NCI-H1105 treated with DMSO at 0.1 percent for 48 hours (cell line): ENCODE data around the gene PRR5.
A peak's percentile ranks its signal among the peaks of the same experiment; 100 is the strongest.
"Not testable (repeated sequence)": the region's sequence is repeated elsewhere in the genome, so short reads cannot be mapped to it uniquely, and the experiment has no call there.

Experiments
- DNase-seq: peaks from one replicate; lab custom pipeline; 2025; lab: John Stamatoyannopoulos, UW

PRR5 gene

DNA sequence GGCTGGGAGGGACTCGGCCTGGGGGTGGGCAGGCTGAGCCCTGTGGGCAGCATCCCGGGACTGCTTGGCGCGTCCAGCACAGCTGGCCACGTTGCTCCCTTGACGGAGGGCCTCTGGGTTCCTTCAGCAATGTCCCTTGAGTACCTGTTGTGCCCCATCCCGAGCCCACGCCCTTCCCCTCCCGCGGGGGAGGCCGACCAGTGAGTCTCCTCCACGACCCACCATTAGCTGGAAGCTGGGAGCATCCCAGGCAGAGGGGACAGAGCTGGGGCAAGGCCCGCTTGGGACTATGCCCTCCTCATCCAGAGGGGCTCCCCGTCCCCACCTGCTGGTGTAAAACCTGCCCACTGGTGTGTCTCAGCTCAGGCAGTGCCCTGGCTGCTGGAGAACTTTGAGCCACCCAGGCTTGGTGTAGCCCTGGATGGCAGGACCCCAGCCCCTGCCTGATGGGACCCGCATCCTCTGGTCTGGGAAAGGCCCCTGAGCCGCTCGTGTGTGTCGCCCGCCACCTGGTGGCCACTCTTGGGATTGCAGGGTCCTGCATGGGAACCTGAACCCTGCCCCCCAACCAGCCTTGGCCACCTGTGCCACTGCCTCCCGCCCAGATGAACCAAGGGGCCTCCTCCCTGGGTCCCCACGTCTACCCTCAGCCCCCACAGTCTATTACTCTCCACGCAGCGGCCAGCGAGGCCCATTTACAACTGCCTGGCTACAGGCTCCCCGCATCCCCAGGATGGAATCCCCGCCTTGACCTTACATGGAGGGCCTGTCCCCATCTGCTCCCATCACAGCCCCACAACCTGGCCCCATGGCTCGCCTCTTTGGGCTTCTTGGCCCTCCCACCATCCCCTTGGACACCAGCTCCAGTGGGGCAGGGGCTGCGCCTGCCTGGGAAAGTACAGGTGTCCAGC lies 33.8 kb downstream of the PRR5 start:
- peak; percentile 39 for DNase-seq

DNA sequence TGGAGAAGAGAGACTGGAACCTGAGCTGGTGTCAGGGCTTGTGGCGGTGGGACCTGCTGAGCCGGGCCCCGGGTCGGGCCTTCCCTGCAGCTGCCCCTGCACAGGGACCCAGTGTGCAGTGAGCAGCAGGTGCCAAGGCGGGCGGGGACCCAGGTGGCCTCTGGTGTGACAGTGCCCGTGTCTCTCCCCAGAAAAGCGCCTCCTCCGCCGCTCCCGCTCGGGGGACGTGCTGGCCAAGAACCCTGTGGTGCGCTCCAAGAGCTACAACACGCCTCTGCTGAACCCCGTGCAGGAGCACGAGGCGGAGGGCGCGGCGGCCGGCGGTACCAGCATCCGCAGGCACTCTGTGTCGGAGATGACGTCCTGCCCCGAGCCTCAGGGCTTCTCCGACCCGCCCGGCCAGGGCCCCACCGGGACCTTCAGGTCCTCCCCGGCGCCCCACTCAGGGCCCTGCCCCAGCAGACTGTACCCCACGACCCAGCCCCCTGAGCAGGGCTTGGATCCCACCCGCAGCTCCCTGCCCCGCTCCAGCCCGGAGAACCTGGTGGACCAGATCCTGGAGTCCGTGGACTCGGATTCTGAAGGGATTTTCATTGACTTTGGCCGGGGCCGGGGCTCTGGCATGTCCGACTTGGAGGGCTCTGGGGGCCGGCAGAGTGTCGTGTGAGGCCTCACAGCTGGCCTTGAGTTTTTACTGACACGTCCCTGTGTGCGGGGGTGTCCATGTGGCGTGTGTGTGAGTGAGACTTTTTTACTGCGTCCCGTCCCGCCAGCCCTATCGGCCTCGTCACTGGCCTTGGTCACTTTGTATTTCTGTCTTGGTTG lies 34.8 kb downstream of the PRR5 start:
- no peak for DNase-seq

DNA sequence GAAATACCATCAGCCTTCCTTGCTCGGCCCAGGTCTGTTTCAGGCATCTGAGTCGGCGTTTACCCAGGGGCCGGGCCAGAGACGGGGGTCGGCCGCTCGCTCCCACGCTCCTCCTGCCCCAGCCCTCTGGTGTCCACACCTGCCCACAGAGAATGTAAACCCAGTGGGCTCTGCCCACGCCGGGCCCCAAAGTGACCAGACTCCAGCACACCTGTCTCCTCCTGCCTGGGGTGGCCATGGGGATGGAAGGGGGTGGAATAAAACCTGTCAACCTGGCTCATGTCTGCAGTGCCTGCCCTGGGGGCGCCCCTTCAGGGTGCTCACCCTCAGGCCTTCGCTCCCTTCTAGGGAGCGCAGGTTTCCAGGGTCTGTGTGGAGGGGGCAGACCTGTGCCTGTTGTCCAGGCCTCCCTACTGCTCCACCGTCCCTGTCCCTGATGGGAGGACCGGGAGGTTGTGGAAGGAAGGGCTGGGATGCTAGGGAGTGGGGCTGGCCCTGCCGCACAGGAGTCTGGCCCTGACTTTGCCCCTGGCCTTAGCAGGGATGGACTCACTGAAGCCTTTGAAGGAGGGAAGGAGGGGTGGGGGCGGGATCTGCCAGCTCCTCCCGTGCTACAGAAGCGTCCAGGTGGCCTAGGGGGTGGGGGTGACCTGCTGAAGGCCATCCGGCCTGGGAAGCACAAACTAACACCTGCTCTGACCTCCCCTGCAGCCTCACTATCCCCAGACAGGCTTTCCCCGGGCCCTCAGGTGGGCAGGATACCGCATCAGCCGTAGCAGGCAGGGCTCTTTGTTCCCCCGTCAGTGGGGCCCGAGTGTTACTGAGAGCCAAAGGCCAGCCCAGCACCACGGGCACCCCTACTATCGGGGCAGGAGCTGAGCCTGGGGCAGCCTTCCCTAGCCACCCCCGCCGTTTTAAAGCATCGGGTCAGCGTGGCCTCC lies 35.7 kb downstream of the PRR5 start:
- no peak for DNase-seq

DNA sequence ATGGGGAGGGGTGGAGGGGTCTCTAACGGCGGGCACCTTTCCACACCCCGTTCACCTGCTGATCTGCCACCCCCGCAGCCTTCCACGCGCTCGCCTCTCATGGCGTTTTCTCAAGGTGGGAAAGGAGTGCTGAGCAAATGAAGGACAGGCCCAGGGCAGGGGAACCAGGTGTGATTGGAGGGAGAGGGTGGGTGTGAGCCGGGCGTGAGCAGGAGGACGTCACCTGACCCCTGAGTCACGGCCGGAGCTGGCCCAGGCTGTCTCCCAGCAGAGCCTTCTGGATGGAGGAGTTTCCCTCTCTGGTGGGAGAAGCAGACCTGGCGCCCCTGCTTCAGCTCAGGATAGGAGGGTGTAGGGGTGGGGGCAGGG lies 36.3 kb downstream of the PRR5 start:
- DNase-seq = no peak

DNA sequence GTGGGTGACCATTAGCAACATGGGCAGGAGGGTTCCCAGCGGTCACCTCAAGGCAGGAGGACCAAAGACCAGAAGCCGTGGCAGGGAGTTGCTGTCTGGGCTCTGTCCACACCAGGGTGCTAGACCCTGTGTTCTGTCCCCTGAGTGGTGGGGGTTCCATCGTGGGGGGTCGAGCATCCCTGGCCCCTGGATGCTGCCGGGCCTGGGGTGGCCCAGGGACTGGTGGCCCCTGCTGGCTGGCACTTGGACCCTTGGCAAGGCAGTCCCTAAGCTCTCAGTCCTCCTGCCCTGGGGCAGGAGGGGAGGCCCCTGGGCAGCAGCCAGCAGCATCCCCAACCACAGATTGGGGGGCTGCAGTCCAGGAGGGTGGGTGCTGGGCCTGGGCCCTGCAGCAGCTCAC lies 37.0 kb downstream of the PRR5 start:
- no peak for DNase-seq

DNA sequence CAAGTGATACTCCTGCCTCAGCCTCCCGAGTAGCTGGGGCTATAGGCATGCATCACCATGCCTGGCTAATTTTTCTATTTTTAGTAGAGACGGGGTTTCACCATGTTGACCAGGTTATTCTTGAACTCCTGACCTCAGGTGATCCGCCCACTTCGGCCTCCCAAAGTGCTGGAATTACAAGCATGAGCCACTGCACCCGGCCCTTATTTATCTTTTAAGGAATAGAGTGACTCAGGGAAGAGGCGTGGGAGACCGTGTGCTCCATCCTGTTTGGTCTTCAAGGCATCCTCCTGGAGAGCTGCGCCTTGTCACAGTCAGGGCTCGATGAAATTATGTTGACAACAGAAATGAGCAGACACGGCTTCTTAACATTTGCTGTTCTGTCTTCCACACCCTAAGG lies 37.7 kb downstream of the PRR5 start:
- DNase-seq = not testable (repeated sequence)

DNA sequence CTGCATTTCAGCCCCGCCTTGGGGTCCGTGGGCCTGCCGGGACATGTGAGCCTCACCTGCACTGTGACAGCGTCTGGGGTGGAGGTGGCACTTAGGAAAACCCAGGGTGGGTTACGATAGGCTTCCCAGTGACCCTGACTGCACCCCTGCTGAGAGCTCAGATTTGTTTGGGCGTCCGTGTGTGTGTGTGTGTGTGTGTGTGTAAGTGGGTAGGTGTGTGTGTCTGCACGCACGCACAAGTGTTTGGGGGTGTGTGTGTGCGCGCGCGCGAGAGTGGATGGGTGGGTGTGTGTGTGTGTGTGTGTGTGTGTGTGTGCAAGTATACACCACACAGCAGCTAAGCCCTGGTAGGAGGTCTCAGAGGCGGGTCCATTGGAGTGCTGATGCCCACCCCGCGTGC lies 38.3 kb downstream of the PRR5 start:
- no peak for DNase-seq

DNA sequence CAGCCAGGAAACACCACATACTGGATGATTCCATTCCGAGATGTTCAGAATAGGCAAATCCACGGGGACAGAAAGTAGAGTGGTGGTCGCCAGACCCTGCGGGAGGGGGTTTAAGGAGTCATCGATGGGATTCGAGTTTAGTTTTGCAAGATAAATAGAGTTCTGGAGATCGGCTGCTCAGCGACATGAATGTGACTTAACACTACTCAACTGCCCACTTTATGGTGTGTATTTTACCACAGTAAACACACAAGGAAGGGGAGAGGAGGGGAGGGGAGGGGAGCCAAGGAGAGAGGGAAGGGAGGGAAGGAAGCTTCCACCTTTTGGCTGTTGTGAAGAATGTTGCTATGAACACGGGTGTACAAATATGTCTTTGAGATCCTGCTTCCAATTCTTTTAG lies 39.9 kb downstream of the PRR5 start:
- DNase-seq = no peak

DNA sequence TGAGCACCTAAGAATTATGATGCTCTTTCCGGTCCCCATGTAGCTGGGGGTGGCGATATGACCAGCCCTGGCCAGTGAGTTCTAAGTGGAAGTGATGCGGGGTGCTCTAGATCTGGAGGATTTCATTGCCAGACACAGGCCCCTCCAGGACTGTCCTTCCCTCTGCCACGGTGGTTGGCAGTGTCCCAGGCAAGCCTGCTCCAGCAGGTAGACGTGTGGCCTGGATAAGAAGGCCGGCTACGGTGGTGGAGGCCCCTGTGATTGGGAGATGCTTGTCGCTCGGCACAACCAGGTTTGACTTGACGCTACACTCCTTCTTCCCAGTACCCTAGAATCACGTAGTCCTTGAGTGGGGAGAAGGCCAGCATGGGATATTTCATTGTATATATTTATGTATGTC lies 41.2 kb downstream of the PRR5 start:
- no peak for DNase-seq

DNA sequence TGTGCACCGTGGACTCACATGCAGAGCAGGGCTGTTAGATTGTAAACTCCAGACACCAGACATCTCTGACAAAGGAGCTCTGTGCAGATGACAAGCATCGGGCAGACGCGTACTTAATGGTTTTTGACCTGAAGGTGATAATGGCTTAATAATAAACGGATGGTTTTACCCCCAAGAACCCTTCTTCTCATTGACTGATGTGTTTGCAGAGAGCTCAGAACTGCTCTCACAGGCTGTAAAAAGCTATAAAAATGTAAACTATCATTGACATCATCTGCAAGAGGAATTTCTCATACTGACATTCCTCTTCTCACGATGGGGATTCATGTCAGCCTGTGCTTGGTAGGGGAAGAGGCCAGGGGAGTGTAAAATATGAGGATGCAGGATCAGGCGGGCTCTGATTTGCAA lies 41.8 kb downstream of the PRR5 start:
- no peak for DNase-seq

DNA sequence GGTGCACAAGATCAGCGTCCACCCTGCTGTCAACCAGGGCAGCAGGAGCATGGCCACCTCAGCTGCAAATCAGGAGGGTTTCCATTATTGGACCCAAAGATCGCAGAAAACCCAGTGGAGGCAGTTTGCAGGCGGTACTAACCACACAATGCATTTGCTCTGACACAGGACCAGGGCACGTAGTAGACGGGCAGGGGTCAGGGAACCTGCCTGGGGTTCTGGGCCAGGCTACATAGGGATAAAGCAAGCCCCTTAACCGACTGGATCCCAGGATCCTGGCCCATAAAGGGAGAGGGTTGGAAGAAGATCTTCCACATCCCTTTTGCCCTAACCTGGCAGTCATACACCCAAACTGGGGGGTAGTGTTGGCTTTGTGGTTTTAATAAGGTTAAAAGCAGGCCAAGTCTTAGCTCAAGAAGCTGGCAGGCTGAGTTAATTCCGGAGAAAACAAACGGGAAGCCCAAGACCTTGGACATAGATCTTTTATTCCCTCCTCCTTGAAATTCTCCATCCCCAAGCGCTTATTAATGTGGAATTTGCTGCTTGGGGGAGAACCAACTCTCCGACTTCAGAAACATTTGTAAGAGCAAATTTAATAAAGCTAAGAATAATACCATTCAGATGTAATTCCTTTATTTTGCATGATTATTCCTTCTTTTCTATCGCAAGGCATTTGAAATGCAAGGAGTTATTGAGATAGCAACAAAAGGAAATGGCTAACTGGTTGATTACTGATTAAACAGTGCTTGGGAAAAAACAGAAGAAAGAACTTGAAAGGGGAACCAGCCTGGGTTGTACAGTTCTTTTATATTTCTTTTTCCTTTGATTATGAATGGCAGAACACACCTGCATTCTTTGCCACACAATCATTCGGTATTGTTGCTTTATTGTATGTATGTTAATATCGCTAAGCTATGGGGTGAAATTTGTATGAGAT lies 44.1 kb downstream of the PRR5 start:
- no peak for DNase-seq

DNA sequence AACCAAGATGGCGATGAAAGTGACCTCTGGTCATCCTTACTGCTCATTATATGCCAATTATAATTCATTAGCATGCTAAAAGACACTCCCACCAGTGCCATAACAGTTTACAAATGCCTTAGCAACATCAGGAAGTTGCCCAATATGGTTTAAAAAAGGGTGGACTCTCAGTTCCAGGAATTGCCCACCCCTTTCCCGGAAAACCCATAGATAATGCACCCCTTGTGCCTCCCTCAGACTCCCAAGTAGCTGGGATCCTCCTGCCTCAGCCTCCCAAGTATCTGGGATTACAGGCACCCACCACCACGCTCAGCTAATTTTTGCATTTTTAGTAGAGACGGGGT lies 45.8 kb downstream of the PRR5 start:
- not testable (repeated sequence) for DNase-seq

DNA sequence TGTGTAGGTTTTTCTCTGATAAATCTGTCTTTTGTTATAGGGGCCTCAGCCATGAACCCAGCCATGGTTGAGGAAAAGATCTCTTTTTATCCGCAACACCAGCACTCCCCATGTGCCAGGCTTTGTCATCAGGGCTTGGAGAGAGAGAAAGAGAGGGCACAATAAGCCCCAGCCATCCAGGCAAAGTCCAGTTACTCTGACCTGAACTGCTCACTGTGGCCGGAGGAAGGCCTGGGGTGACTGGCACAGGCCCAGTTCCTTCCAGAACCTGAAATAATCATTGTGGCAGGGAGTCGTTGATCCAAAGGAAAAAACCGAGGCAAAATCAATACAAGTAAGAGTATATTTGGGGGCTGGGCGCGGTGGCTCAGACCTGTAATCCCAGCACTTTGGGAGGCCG lies 46.5 kb downstream of the PRR5 start:
- DNase-seq = no peak

DNA sequence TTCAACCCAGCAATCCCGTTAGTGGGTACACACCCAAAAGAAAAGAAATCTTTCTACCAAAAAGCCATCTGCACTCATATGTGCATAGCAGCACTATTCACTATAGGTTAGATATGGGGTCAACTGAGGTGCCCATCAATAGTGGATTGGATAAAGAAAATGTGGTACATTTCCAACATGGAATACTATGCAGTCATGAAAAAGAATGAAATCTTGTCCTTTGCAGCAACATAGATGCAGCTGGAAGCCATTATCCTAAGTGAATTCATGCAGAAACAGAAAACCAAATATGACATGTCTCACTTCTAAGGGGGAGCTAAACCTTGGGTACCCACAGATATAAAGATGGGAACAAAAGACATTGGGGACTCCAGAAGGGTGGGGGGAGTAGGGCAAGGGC lies 48.5 kb downstream of the PRR5 start:
- DNase-seq = no peak

DNA sequence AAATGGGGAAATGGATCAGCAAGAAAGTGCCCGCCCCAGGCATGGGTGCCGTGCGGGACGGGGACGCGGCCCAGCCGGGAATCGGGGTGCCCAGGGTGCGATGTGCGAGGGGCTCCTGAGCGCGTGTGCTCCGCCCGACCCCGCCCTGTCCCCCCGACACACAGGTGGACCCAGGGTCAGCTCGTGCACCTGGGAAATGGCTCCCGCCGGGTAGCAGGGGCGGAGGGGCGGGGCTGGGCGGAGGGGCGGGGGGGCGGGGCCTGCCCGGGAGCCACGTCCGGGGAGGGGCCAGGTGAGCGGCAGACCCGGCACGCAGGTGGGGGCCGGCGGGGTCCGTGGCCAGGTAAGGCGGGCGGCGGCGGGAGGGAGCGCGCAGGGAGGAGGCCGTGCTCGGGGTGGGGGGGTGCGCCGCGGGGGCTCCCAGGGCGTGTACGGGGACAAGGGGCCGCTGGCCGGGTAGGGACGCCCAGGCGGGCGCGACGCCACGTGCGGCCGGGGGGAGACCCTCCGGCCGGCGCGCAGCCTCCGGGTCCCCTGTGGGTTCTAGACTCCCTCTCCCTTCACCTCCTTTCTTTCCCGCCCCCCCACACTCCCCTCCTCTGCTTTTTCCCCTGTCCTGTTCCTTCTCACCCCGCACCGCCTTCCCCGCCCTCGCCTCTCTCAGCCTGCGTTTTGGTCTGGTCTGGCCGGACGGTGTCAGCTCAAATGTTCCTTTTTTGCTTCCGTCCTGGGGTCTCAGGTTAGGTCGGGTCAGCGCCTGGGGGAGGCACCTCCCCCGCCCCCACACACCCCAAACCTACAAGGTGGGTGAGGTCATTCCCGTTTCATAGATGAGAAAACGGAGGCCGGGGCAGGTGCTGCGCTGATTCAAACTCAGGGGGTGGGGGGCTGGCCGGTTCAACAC lies 50.5 kb downstream of the PRR5 start, which contains the start of gene ARHGAP8:
Gene ARHGAP8, plus strand, starts transcription at position 291 of the 904 bp plus-strand sequence. CDS start 33,953 bp downstream, outside the sequence.
- DNase-seq = peak; percentile 56

DNA sequence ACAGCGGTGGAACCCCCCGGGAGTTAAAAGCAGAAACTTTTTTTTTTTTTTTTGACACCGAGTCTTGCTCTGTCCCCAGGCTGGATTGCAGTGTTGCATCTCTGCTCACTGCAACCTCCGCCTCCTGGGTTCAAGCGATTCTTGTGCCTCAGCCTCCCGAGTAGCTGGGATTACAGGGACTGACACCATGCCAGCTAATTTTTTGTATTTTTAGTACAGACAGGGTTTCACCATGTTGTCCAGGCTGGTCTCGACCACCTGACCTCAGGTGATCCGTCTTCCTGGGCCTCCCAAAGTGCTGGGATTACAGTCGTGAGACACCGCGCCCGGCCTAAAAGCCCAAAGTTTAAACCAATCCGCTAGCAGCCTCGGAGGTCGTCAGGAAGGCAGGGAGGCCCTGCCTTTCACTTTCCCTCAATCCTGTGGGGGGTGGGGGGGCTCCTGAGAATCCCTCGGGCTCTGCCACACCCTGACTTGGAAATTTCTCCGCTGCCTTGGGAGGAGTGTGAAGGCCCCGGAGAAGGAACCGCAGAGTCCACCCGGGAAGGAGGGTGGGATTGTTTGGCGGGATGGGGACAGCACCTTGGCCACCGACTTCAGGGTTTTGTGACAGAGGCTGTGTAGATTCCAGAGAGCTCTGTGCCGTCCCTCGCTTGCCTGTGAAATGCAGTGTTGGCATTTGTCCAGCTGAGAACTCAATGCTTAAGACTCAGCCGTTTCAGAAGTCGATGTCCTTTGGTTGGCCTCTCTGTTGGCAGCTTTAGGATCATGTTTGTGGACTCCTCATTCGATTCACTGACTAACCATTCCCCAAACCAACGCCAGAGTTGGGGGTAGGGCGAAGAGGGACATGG lies 51.4 kb downstream of the PRR5 start:
- no peak for DNase-seq

DNA sequence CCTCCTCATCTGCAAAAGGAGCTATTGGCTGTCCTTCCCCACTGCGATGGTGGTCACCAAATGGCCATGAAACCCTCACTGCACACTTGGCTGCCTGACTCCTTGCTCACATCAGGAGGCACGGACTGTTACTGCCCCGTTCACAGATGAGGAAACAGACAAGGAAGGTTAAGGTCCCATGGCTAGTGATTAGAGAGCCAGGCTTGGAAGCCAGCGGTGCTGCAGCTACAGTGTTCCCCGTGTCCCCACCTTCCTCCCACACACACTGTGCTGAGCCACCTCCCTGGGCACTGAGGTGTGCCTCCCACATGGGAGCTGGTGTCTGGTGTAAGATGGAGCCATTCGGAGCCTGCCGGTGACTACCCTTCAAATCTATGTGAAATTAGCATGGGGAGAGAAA lies 53.0 kb downstream of the PRR5 start:
- DNase-seq = no peak

DNA sequence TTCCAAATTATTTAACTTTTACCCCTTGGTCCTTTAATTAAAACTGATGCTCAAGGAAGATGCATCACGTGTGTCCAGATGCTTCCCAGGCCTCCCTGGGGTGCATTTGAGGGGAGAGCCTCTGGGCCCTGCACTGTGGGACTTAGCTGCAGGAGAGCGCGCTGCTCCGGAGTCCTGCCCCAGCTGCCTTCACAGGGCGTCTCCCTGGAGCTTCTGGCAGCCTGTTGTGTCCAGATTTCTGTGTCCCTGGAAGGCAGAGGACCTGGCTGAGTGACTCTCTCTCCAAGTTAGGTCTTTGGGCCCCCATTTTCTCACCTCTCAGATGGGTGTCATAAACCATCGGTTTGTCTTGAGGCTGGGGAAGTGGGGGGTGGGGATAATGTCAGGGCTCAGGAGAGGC lies 53.4 kb downstream of the PRR5 start:
- no peak for DNase-seq

DNA sequence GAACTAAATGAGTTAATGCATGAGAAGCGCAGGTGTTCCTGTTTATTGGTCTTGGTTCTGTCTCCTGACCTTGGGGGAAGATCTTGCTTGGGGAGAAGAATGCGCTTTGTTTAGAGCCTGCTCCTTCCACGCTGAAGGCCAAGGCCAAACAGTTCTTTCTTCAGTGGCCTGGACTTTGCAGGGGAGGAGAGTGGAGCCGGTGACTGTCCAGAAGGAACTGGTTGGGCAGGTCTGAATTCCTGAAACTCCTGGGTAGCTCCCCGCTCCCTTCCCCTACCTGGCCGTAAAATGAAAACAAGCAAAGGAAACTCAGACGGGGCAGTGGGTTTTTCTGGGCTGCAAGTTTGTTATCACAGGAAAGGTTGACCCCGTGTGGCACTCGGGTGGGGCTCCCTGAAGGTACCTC lies 54.0 kb downstream of the PRR5 start:
- no peak for DNase-seq
